GM12878 (cell line): ENCODE data around the gene GRM3.

ENCODE experiments used
- CREB1 ChIP-seq: IDR thresholded peaks from 2 replicates; pipeline ENCODE4 v1.6.1; 2012; ENCODE audit warnings: low read depth, mild to moderate bottlenecking, inconsistent platforms
- CTCF ChIP-seq, 3 experiments: IDR thresholded peaks in 2 of 3; conservative IDR thresholded peaks in 1 of 3; 2 replicates each; pipeline ENCODE4 v1.5.1; 2011; ENCODE audit warnings: low read depth in 3 of 3, low read length in 3 of 3, mild to moderate bottlenecking in 3 of 3, control low read depth in 2 of 3, moderate library complexity in 2 of 3, inconsistent platforms in 1 of 3, mixed read lengths in 1 of 3; ENCODE audit not compliant: control insufficient read depth in 2 of 3, insufficient read depth in 1 of 3; ENCODE audit errors: extremely low read depth in 1 of 3
- EP300 ChIP-seq, 2 experiments: fragments of 150-350 bp in 1 of 2; IDR thresholded peaks; 2 replicates each; pipeline ENCODE4 v1.6.1; 2011 to 2012; ENCODE audit warnings: low read depth in 2 of 2, low read length in 2 of 2, borderline replicate concordance in 1 of 2, improper control_type of control experiment in 1 of 2, inconsistent platforms in 1 of 2; ENCODE audit not compliant: control insufficient read depth in 1 of 2
- POLR2A ChIP-seq: IDR thresholded peaks from 2 replicates; pipeline ENCODE4 v1.6.1; 2011; ENCODE audit warnings: low read depth, mild to moderate bottlenecking, low read length
- YY1 ChIP-seq: IDR thresholded peaks from 2 replicates; pipeline ENCODE4 v1.6.1; 2011; ENCODE audit warnings: low read depth, mild to moderate bottlenecking, low read length
- ZBTB11 ChIP-seq: fragments of 450-650 bp; formaldehyde crosslinking; IDR thresholded peaks from 2 replicates; pipeline ENCODE4 v1.5.0; 2022; ENCODE audit warnings: mild to moderate bottlenecking, missing genetic modification characterization
- TF ChIP-seq, protein P1 (sequence below): fragments of 450-650 bp; IDR thresholded peaks from 2 replicates; pipeline ENCODE4 v1.6.1; 2017; ENCODE audit warnings: borderline replicate concordance

GRCh38 chr7:86762129-86762528 lies 118.4 kb downstream of the GRM3 start:
- TF ChIP-seq YY1 (no peak), CTCF (IDR thresholded peaks at IDR 0.05 in 2 of 3, conservative IDR thresholded peaks at IDR 0.05 in 1 of 3; ENCODE audit: control insufficient read depth in 2 of 3, extremely low read depth in 1 of 3, insufficient read depth in 1 of 3, low read depth in 3 of 3, low read length in 3 of 3) (no peak), EP300 (IDR thresholded peaks at IDR 0.05; ENCODE audit: borderline replicate concordance in 1 of 2, control insufficient read depth in 1 of 2, low read depth in 2 of 2, low read length in 2 of 2) (no peak), POLR2A (no peak), ZBTB11 (no peak), CREB1 (no peak)
- TF ChIP-seq, protein P1, sequence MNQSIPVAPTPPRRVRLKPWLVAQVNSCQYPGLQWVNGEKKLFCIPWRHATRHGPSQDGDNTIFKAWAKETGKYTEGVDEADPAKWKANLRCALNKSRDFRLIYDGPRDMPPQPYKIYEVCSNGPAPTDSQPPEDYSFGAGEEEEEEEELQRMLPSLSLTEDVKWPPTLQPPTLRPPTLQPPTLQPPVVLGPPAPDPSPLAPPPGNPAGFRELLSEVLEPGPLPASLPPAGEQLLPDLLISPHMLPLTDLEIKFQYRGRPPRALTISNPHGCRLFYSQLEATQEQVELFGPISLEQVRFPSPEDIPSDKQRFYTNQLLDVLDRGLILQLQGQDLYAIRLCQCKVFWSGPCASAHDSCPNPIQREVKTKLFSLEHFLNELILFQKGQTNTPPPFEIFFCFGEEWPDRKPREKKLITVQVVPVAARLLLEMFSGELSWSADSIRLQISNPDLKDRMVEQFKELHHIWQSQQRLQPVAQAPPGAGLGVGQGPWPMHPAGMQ: no peak
